ENCODE measurements around the gene ZFR.
"Not testable (repeated sequence)": the region's sequence is repeated elsewhere in the genome, so short reads cannot be mapped to it uniquely, and the experiment has no call there.

ZFR gene

GRCh38 chr5:32315221-32316014, 129.1 kb downstream of the ZFR start:
- DNase-seq = no peak

DNA sequence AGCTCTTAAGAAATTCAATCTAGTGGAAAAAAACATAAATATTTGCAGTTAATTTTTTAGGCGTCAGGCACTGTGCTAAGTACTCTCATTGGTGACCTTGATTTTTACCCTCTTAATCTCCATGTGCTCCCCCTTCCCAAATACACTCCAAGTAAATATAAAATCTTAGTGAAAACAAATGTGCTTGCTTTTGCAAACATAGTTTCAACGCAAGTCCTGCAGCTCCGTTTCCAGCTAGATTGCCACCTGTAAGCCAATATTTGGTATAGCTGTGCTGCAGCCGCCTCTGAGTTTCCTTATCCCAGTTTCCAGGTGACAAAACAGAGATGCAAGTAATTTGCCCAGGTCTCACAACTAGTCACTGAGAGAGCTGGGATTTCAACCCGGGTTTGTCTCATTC, 129.9 kb downstream of the ZFR start:
- DNase-seq = no peak

DNA sequence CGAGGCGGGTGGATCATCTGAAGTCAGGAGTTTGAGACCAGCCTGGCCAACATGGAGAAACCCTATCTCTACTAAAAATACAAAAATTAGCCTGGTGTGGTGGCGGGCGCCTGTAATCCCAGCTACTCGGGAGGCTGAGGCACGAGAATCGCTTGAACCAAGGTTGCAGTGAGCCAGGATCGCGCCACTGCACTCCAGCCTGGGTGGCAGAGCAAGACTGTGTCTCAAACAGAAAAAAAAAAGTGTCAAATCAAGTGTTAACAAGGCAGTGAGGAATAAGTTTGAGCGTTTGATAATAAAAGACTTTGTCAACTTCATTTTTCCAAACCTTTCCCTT, 130.4 kb downstream of the ZFR start:
- DNase-seq = not testable (repeated sequence)

- peak; percentile 100 for DNase-seq
These were observed 131.8 kb downstream of the ZFR start, which contains the start of gene MTMR12 for GRCh38 chr5:32312595-32313332. Gene MTMR12, minus strand, starts transcription at chr5:32312939. Its CDS starts 101 bp downstream, at chr5:32312838.

- peak; percentile 30 to 46 for DNase-seq
These were observed 132.3 kb downstream of the ZFR start for GRCh38 chr5:32312197-32312594.

DNA sequence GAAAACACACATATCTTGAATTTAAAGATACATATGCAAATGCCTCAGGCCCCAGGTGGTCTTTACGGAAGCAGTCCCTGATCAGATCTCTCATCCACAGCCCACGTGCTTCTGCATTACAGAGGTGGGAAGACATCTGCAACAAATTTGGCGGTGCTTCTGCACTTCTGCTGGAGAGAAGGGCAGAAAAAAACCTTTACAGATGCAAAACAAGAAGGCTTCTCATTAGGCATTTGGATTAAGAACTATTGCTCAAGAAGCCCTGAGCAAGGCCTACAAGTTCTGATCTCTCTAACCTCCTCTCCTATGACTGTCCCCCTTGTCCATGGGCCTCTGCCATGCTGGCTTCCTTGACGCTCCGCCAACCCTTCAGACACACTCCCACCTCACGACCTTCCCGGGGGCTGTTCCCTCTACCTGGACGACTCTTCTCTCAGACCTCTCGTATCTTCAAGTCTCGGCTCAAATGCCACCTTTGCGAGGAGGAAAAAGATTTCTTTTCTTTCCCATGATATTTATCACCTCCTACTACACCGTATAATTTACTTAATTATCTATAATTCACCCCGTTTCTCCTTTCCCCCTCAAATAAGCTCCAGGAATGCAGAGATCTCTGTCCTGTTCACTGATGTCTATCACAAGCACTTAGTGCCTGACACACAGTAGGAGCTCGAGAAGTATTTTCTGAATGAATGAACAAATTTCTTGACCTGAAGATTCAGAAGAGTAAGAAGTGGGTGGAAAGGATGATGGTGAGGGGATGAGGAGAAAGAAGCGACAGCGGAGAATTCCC, 132.9 kb downstream of the ZFR start:
- no peak for DNase-seq

DNA sequence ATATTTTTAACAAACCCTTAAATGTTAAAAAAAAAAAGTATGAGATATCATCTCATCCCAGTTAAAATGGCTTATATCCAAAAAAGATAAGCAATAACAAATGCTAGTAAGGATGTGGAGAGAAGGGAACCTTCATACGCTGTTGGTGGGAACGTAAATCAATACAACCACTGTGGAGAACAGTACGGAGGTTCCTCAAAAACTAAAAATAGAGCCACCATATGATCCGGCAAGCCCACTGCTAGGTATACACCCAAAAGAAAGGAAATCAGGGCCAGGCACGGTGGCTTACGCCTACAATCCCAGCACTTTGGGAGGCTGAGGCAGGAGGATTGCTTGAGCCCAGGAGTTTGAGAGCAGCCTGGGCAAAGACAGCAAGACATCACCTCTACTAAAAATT, 134.8 kb downstream of the ZFR start:
- no peak for DNase-seq

- no peak for DNase-seq
These were observed 135.6 kb downstream of the ZFR start for GRCh38 chr5:32308946-32309345.

DNA sequence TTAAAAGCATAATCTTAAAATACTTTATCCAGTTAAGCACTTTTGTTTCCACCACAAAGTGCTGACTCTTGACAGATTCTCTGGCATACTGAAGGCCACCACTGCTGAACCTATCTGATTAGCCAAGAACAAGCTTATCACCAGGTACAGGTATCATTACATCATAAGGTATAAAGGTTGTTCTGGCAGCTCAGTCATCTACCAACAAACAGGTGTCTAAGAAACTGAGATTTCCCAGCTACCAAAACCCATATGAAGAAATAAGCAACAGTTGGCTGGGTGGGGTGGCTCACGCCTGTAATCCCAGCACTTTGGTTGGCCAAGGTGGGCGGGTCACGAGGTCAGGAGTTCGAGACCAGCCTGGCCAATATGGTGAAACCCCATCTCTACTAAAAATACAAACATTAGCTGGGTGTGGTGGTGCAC, 136.8 kb downstream of the ZFR start:
- DNase-seq = no peak

GRCh38 chr5:32304622-32305021, 139.9 kb downstream of the ZFR start:
- no peak for DNase-seq
